ENCODE results near the gene PARVB.
"Not testable (repeated sequence)": the region's sequence is repeated elsewhere in the genome, so short reads cannot be mapped to it uniquely, and the experiment has no call there.

The PARVB gene

DNA sequence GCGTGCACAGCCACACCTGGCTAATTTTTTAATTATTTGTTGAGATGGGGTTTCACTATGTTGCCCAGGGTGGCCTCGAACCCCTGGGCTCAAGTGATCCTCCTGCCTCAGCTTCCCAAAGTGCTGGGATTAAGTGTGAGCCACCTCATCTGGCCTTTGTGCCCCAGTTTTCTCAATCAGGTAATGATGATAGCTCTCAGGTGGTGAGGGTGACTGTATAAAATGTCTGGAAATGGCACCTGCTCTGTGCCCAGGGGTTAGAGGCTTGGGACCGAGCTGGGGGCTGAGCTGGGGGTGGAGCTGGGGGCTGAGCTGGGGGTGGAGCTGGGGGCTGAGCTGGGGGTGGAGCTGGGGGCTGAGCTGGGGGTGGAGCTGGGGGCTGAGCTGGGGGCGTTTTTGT is 32.5 kb downstream of the PARVB start:
- not testable (repeated sequence) for DNase-seq

DNA sequence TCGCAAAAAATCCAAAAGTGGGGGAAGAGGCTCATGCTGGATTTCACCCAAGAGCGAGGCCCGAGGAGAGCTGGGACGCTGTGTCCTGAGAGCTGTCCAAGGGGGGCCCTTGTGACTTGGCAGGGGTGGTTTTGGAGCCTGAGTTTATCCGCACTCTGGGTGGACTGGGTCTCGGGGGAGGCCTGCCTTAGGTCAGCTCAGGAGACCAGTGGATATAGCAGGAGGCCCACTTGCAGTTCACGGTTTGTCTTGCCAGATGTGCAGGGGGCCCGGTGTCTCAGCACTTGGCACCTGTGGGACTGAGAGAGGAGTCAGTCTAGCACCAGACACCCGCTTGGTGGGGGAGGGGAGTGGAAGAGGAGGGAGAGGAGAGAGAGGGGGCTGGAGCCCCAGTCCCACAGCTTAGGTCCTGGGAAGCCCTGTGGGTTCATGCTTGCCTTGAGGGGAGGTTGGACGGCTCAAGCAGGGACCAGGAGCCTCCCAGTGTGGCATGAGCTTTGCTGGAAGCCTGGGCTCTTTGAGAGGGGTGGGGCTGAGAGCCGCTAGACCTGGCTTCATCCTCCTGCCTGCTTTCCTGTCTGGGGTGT is 33.4 kb downstream of the PARVB start:
- DNase-seq = peak in 8 of 14 donors; percentile 10 to 51 (median 34)

DNA sequence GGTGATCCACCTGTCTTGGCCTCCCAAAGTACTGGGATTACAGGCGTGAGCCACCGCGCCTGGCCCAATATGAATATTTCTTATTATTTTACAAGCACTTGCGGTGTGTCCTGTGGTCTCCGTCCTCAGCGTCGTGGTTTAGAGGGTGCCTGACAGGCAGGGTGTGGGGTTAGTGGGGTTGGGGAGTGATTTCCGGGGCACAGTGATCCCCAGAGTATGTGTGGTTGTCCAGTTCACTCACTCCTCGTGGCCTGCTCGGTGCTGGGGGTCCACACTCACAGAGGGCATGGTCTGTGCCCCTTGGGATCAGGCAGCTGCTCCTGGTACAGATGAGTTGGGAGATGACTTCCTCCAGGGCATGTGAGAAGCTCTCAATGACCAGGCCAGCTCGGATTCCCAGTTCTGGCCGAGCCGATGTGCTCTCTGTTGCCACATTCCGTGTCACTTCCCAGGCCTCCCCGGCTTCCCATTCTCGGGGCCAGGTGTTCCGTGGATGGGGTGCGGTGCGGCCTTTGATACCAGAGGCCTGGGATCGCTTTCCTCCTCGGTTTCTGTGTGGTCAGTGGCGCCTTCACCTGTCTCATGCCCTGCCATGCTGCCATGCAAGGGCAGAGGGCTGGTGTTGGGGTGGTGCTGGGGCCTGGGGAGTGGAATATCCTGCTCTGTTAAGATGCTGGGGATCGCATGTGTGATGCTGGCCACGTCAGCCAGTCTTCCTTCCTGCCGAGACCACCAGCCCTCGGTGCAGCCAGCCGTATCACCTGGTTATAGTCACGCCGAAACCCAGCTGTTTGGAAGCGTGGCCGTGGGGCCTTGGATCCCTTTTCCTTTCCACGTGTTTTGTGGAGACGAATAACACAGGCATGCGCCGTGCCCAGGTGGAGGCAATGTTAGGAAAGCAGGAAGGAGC is 39.6 kb downstream of the PARVB start:
- DNase-seq = no peak

DNA sequence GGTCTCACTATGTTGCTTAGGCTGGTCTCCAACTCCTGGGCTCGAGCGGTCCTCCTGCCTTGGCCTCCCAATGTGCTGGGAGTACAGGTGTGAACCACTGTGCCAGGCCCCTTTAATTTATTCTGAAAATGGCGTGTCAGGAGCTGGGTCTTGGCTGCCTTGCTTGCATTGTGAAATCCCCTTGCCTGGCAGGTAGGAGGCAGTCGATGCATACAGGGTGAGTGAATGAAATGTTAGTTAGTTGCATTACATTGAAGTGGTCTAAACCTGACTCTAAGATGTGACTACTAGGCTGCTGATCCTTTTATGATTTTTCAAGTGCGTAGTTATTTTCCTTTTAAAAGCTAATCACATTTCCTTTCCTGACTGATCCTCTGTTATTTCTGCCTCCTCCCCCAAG is 42.9 kb downstream of the PARVB start:
- DNase-seq = no peak

DNA sequence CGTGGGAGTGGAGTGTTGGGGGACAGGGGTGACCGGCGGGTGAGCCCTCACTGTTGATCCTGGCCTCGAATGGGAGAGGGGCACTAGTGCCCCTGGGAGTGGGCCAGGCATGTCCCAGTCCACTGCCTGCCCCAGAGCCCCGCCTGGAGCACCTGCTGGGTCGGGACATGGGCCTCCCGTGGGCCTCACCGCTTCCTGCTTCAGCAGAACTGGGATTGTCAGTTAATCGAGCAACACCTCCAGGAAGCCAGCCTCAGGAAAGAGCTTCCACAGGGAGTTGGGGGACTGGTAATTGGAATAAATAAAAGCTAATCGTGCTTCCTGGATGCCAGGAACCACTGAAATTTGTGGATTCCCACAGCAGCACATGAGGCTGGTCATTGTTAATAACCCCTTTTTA is 43.8 kb downstream of the PARVB start:
- no peak for DNase-seq

DNA sequence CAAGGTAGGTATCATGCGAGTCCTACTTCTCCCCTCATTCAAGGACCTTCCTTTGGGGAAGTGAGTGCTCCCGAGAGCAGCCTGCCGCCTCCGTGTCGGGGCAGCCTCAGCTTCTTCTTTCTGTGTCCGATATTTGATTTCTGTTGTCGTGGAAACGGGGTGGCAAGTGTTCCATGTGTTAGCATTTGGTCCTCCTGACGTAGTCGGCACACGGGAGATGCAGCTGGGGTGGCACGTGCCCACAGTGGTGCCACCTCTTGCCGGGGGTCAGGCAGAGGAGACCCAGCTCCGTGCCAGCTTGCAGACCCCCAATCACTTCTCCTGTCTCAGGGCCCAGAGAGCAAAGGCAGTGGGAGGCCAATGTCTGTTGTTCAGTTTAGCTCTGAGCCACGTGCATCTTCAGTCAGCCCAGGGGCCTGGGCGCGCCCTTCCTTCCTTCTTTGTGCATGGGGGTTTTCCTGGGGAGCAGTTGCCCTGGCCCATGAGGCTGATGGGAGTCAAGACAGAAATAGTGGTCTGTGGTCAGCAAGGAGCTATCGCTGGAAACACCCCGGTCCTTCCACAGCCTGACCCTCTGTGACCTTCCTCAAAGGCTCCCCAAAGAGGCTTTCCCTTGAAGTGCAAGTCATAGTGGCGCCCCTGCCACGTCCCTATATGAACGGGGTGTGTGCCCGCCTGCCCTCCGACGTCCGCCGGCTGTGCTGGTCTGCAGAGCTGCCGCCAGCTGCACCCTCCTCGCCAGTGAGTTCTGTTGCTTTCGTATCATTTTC is 44.5 kb downstream of the PARVB start:
- DNase-seq = peak in 7 of 14 donors; percentile 15 to 62 (median 49)

DNA sequence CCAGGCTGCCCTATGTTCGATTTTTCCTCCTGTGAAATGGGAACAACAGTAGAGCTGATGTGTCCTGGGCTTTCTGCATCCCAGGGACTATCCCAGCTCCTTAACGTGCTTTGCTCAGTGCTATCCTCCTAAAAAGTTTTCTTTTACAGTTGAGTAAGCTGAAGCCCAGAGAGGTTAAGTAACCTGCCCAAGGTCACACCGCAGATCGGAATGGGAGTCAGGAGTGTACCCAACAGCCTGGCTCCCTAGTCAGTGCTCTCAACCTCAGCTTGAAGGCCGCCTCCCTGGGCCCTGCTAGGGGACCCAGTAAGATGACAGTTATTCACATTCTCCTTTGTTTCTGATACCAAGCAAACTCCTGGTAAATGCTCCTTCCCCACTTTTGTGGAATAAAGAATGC is 45.9 kb downstream of the PARVB start:
- DNase-seq = no peak

DNA sequence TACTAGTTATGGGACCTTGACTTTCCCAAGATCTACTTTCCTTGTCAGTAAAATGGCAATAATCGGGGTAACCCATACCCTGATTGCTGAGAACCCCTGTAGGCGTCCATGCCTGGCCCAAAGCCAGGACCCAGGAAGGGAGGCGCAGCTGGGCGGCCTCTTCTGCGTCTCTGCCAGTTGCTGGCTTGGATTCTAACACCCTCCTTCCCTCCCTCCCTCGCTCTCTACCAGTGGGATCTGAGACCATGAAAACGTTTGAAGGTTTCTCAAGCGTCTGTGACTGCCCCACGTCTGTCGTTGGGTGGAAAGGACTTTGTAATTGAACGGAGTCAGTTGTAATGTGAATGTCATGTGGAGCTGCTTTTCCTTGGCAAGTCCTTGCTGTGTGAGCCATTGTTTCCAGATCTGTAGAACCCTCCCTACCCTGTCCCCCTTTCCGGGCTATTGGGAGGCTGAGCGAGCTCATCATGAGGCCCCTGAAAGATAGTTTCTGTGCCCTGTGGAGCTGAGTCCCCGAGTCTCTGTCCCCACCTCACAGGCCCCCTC is 47.8 kb downstream of the PARVB start:
- DNase-seq = no peak

DNA sequence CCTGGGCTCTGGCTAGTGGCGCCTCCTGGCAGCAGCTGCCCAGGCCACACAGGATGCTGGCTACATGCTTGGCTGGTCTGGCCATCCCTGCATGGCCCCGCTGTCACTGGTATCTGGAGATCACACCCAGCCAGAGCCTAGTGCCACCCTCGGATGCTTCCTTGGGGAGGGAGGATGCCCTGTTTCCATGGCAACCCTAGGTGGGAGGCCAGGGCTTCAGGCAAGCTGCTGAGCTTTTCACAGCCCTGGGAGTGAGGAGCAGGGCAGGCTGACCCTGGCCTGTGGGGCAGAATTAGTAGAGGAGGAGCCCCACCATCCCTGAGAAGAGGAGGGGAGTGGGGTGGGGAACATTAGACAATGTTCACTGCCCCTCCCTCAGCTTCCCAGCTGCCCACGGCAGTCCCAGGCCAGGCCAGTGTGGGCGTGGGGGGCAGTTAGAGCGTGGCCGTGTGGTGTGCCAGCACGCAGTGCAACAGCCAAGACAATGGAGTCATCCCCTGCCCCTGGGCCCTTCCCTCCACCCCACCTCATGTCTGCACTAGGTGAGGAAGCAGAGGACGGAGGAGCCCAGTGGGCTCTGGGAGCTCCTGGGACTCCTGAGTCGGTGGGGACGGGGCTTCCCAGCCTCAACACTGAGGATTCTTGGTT is 50.4 kb downstream of the PARVB start:
- peak in 1 of 14 donors; percentile 5 for DNase-seq

DNA sequence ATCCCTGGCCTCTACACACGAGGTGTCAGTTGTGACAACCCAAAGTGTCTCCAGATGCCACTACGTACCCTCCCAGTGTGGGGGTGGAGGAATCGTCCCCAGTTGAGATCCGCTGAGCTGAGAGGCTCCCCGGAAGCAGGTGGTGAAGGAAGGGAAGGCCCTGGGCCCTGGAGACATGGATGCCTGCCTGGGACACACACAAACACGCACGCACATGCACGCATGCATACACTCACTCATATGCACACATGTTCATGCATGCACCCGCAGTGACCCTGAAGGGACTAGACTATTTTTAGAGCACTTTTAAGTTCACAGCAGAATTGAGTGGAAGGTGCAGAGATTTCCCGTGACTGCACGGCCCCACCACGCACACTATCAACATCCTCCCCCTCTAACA is 50.9 kb downstream of the PARVB start:
- DNase-seq = no peak

DNA sequence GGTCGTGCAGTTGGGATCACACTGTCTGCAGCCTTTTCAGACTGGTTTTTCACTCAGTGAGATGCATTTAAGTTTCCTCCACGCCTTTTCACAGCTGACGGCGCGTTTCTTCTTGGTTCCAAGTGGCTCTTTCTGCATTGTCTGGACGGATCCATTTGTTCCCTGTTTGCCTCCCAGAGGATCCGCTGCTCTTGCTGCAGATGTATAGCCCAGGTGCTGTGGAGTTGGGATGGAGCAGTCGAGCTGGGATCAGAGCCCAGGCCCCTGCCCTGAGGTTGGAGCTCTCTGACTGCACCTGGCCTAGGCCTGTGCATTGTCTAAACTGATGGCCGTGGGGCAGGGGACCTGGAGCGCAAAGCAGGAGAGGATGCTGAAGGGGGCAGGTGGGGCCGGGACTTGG is 51.6 kb downstream of the PARVB start:
- no peak for DNase-seq

DNA sequence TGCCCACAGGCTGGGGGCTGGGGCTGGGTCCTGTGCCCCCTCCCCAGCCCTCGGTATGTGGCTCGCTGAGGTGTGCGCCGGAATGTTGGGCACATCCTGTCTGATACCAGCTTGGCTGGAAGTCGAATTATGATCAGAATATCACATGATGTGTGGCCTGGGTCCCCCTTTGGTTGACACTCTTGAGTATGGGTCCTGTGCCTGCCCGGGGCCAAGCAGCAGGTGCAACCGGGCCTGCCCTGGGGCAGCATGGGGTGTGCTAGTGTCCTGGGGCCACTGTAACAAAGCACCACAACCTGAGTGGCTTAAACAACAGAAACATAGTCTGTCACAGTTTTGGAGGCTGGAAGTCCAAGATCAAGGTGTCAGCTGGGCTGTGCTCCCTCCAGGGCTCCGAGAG is 52.7 kb downstream of the PARVB start:
- no peak for DNase-seq

DNA sequence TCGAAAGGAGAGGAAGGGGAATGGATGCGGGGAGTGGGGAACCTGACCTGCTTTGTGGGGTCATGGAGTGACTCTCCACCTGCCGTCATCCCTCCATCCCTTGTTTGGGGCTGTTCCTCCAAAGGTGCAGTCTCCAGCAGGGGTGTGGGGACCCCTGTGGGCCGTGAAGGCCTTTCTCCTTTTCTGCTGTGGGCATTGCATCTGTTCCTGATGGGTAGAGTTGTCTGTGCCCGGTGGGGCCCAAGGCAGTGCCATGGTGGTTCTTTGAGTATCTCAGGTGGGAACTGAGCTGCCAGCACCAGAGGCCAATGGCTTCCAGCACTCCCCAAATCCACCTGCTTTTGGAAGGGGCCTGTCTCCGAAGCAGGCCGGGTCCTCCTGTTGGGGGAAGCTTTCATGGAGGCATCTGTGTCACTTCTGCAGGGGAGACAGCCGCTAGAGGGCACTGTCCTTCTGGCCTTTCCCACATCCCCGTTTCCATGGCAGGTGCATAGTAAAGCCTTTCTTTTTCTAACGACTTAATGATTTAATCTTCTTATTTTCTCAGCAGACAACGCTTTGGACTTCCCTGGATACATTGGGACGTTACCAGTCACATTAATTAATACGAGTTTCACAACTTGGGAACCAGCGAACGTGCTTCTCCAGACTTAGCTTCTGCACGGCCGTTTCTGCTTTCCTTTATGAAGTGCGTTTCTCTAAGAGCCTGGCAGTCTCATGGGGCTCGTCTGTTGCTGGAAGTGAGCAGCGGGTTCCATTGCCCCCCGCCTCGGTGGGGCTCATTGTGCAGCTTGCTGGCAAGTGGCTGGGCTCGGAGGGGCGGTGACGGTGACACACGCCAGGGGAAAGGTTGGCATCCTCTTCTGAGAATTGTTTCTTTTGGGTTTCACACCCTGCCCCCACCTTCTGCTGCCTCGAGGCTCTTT is 57.1 kb downstream of the PARVB start:
- peak in 12 of 14 donors; percentile 3 to 66 (median 46) for DNase-seq

DNA sequence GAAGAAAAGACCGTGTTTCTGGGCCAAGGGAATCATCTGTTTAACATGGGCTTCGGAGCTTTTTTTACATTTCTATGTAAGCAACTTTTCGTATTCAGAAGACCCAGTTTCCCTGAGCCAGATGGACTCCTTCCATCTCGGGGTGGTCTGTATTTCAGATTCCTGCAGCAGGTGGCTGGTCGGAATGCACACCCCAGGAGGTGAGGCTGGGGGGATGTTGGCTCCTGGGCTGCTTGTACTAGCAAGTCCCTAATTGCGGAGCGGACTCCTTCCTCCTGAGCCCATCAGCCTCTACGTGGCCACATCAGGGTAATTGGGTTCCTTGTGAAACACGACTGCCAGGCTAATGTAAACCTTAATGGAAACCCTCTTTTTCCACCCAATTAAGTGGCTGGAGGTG is 58.7 kb downstream of the PARVB start:
- no peak for DNase-seq

DNA sequence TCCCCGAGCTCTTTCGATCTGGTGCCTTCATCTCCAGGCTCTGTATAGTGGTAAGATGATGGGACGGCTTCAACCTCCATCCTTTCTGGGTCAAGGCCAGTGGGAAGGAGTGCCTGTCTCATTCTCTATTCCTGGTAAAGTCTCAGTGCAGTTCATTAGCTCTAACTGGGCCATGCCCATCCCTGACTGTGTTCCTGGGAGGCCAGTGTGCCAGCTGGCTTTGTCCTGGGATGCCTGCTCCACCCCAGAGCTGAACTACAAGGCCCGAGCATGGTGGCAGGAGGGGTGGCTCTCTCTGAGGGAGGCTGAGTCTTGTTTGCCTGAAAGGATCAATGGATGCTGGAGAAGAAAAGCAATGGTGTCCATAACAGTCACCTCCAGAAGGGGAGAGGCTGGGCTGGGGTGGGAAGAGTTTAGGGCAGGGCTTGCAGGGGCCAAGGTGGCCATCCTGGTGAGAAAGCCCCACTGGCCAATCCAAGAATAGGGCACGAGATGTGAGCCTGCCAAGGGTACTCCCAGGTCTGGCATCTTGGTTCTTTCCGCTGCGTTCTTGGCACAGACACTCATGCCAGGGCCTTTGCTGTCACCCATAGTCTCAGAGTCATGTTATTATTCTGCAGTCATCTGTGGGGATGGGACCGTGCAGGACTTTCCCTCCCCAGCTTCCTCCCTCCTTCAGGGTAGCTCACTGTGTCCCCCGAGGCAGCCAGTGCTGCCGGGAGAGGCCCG is 60.1 kb downstream of the PARVB start:
- no peak for DNase-seq

DNA sequence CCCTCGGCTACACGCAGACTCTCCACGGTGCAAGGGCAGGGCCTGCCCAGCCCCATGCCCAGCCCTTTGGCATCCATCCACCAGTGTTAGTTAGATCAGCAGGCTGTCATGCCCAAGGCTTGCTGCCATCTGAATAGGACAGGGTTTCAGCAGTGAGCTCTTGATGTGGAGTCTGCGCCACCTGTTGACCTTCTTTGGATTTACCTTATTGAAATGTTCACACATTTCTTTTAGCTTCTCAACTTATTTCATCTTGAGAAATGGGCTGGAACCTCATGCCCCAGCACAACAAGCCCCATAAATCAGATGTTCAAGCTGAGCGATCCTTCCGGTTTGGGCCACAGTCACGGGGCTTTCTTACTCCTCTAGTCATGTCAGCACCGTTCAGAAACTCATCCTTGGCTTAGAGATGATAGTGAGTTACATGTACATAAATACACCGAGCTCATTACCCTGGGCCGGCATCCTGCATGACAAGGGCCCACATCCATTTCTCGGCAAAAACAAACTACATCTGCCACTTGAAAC is 61.7 kb downstream of the PARVB start:
- peak in 1 of 14 donors; percentile 11 for DNase-seq

DNA sequence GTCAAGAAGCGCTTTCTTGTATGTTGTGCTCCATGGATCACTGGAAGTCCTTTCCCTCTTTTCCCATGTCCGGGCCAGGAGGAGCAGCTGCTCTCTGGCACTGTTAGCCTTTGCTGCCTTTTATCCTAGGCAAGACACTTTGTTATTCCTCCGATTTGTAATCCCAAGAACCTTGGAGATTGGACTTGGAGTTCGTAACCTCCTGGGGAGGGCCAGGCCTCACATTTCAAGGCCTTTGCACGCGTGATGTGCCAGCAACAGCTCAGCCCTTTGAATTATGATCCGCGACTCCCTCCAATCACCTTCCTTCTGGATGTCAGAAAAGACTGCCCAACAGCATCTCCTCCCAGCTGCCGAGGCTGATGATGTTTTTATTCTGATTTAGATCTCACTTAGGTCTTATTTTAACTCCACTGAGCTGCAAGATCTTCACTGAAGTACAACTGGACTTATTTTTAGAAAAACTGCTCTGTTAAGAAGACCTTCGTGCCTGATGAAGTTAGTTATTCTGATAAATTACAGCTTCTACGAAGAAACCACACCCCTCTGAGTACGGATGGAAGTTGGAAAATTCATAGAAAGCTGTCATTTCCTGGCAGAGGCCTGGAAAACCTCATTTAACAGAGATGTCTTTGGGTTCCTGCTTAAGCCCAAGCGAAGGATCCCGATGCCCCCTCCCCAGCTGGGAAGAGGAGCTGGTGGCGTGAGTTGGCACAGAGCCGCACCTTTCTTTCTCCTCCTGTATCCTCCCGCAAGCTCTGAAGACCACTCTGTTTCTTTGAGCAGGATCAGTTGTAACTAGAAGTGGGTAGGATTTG is 62.4 kb downstream of the PARVB start:
- DNase-seq = no peak

DNA sequence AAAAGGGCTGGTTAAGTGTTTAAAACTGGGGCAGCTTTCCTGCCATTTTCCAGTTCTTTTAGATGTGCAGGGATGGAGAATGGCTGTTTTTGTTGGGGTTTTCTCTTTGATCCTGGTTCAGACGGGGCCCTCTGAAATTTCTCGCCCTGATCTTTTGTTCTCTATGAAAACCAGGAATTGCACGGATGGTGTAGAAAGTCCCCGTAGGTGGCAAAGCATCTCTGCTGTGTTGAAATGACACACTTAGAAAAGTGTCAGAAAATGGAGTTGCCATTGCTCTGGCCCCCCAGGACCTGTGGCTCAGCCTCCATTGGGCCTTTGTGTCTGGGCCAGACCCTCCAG is 63.0 kb downstream of the PARVB start:
- no peak for DNase-seq

DNA sequence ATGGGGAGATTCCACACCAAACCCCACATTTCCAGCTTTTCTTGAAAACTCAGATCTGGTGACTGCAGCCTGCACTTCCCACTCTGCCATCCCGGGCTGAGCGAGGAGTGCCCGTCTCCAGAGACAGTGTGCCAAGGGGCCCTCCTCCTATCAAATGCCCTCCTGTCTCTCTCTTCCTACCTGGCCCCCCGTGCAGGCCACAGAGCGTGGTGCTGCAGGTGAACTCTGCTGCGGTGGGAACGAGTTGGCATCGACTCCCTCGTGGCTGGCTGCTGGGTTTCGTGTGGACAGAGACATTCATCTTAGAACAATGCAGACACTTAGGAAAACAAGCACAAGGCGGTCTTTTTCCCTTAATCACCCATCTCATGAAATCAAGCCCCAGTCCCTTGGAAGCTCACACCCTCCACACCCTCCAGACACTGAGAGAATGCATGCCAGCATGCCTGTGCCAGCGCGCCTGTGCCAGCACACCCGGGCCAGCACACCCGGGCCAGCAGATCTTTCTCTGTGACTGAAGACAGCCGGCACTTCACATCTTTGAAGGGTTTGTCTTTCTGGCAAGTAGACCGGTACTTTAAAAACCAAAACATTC is 65.0 kb downstream of the PARVB start:
- peak in 8 of 14 donors; percentile 5 to 79 (median 24) for DNase-seq

All from C1 segment of cervical spinal cord (tissue), 14 donors.